Liver (tissue), 3 donors: Measurements from ENCODE around the gene IFNA4.

Experiments used
- CTCF ChIP-seq: fragments of 150-350 bp; IDR thresholded peaks from 2 replicates; pipeline ENCODE4 v1.5.1; 2017; ENCODE audit warnings: improper control_type of control experiment, low read depth, low read length; ENCODE audit not compliant: missing input control
- GABPA ChIP-seq, 2 donors: IDR thresholded peaks in 1 of 2; conservative IDR thresholded peaks in 1 of 2; 2 replicates each; pipeline ENCODE4 v1.6.1; 2016; ENCODE audit warnings: antibody characterized with exemption in 2 of 2, mild to moderate bottlenecking in 1 of 2, moderate library complexity in 1 of 2
- JUND ChIP-seq, 2 donors: IDR thresholded peaks; 2 replicates each; pipeline ENCODE4 v1.6.1; 2016; ENCODE audit warnings: antibody characterized with exemption in 2 of 2
- MAX ChIP-seq: IDR thresholded peaks from 2 replicates; pipeline ENCODE4 v1.6.1; 2016; ENCODE audit warnings: antibody characterized with exemption
- TAF1 ChIP-seq: conservative IDR thresholded peaks from 2 replicates; pipeline ENCODE4 v1.6.1; 2016; ENCODE audit warnings: antibody characterized with exemption, mild to moderate bottlenecking
- ZBTB33 ChIP-seq: IDR thresholded peaks from 2 replicates; pipeline ENCODE4 v1.6.1; 2016; ENCODE audit warnings: antibody characterized with exemption
- donor health status: healthy.
- donor health status: healthy.

GRCh38 chr9:21210311-21210710 is 22.9 kb upstream of the IFNA4 start:
- TF ChIP-seq MAX (no peak), JUND (IDR thresholded peaks at IDR 0.05) (no peak), CTCF (no peak), TAF1 (no peak), GABPA (IDR thresholded peaks at IDR 0.05 in 1 of 2, conservative IDR thresholded peaks at IDR 0.05 in 1 of 2) (no peak), ZBTB33 (no peak)
